ENCODE measurements around the gene GABRE. TPM values are rescaled to one million over a fixed set of nuclear protein-coding genes. Genes with fewer than 3 reads are reported as not detected.
A peak's percentile ranks its signal among the peaks of the same experiment; 100 is the strongest.

The GABRE gene
- total and polyA plus RNA-seq, 11 donors: 3.5 to 52.9 (median 30.6) TPM

- Histone ChIP-seq H3K4me1 (peaks cover 0 to 12% (median 0%) of the 10 kb centered on the region in 12 donors), H3K27me3 (peaks cover 0 to 11% (median 0%) of the 10 kb centered on the region in 9 donors), H3K36me3 (peaks cover 0 to 24% (median 7%) of the 10 kb centered on the region in 9 donors), H3K4me3 (no peak overlapping the region), H3K9me3 (no peaks in the 10 kb centered on the region), H3K27ac (peak overlapping the region in 4 of 12 donors; percentile 5 to 51 (median 28))
- 62 to 84% (median 72%) methylated on average over 5 to 7 of the region's 7 CpGs for WGBS, 4 donors
- DNase-seq (no peak), ATAC-seq (no peak)
- TF ChIP-seq CTCF (IDR thresholded peaks at IDR 0.05) (no peak), POLR2A (IDR thresholded peaks at IDR 0.05) (no peak)
- intact Hi-C loops (cut with DNase I): loop anchor here in 1 of 10 donors (10.0 kb wide), 1 partner anchor 215 kb away; no protein-coding TSS in a partner anchor
Observed at GRCh38 chrX:151970027-151970426, 4.4 kb downstream of the GABRE start.

DNA sequence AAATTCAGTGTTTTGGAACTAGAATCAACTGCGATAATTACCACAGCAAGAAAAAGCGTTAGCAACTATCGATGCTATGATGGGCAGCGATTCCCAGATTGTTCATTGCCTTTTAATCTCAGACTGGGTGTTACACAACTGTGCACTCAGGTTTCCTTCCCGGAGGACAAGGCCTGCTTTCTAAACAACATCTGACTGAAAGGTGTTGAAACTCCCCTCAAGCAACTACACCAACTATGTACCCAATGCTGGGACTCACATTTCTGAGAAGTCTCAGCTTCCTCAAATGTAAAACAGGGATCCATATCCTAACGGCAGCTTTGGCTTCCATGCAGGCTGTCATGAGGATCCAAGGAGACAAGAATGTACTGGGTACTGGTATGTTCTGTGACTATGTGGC, 8.2 kb downstream of the GABRE start:
- DNase-seq: no peak
- Histone ChIP-seq H3K4me3 (no peak overlapping the region), H3K4me1 (peaks cover 0 to 12% (median 0%) of the 10 kb centered on the region in 12 donors), H3K9me3 (no peaks in the 10 kb centered on the region), H3K27me3 (no peaks in the 10 kb centered on the region), H3K27ac (no peak overlapping the region), H3K36me3 (peaks cover 0 to 24% (median 7%) of the 10 kb centered on the region in 9 donors)
- WGBS, 4 donors: 81 to 93% (median 90%) methylated on average over 6 of the region's 6 CpGs
- TF ChIP-seq CTCF (IDR thresholded peaks at IDR 0.05) (no peak), POLR2A (IDR thresholded peaks at IDR 0.05) (no peak)
- ATAC-seq: no peak
- intact Hi-C loops (cut with DNase I): no loop called here

- Histone ChIP-seq H3K27ac (no peak overlapping the region), H3K4me1 (no peaks in the 10 kb centered on the region), H3K4me3 (no peak overlapping the region), H3K9me3 (no peaks in the 10 kb centered on the region), H3K27me3 (no peaks in the 10 kb centered on the region), H3K36me3 (peaks cover 0 to 38% (median 15%) of the 10 kb centered on the region in 9 donors)
- 50 to 81% (median 73%) methylated on average over 5 of the region's 5 CpGs for WGBS, 4 donors
- DNase-seq (no peak), ATAC-seq (peak; percentile 47 to 82 (median 68))
- intact Hi-C loops (cut with DNase I): no loop called here
- TF ChIP-seq CTCF (IDR thresholded peaks at IDR 0.05) (no peak), POLR2A (IDR thresholded peaks at IDR 0.05) (no peak)
Observed at GRCh38 chrX:151962034-151962433, 12.4 kb downstream of the GABRE start.

DNA sequence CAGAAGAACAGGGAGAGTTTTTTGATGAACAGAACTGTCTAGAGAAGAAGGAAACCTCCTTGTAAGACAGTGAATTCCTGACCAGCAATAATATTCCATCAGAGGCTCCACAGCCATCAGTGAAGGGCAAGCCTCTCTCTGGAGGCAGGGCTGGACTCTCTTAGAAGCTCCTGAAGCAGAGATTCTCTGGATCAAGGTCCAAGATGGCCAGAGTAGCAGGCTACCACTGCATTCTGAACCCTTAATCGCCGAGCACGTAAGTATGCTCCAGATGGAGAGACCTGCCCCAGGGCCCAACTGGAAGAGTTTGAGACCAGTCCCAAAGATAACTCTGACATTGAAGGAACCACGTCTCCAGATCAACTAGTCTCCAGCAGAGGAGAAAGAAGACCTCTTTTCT, 16.4 kb downstream of the GABRE start:
- DNase-seq (no peak), ATAC-seq (no peak)
- H3K36me3 ChIP-seq: peaks cover 0 to 66% (median 26%) of the 10 kb centered on the region in 9 donors
- 77 to 95% (median 86%) methylated on average over 4 of the region's 4 CpGs for WGBS, 4 donors
- no peaks in the 10 kb centered on the region for H3K27me3 ChIP-seq
- no peak overlapping the region for H3K27ac ChIP-seq
- no peaks in the 10 kb centered on the region for H3K4me1 ChIP-seq
- H3K9me3 ChIP-seq: no peaks in the 10 kb centered on the region
- intact Hi-C loops (cut with DNase I): no loop called here
- H3K4me3 ChIP-seq: no peak overlapping the region
- TF ChIP-seq POLR2A (IDR thresholded peaks at IDR 0.05) (no peak), CTCF (IDR thresholded peaks at IDR 0.05) (no peak)

Measured in heart left ventricle (tissue), 16 donors.